Fibroblast of villous mesenchyme (primary cell): ENCODE measurements around the gene BDH2. TPM values are rescaled to one million over a fixed set of nuclear protein-coding genes. Genes with fewer than 3 reads are reported as not detected.
A peak's percentile ranks its signal among the peaks of the same experiment; 100 is the strongest.

Experiments used
- DNase-seq: peaks from one replicate; pipeline ENCODE4 v3.0.0-alpha.2; 2010; ENCODE audit warnings: low read depth
- H3K4me3 ChIP-seq: 2 replicates; pipeline ENCODE4 v1.5.1; 2011; ENCODE audit warnings: low read depth, mild to moderate bottlenecking, low read length
- CTCF ChIP-seq: IDR thresholded peaks from 2 replicates; pipeline ENCODE4 v1.5.1; 2012; ENCODE audit warnings: low read depth, mild to moderate bottlenecking, low read length; ENCODE audit not compliant: insufficient read depth
- total RNA-seq: library from RNA; depleted of rRNA; stranded (reverse); fragments of >200 nt; gene quantifications from 2 replicates; pipeline ENCODE4 v1.2.3, GENCODE V29; 2012

Gene BDH2
- total RNA-seq: 31.2 and 54.8 TPM in 2 replicates

GRCh38 chr4:103099691-103100392, at the start of gene BDH2:
Gene BDH2, minus strand, starts transcription at chr4:103099834. Its CDS starts 3,580 bp downstream, at chr4:103096254.
- peak; percentile 97 for DNase-seq
- peak; percentile 71 for TF ChIP-seq CTCF
- peak within 1 kb of the TSS; percentile 69 for H3K4me3 ChIP-seq

- DNase-seq: no peak
- TF ChIP-seq CTCF: no peak
Measured at GRCh38 chr4:103144926-103145325, 45.3 kb upstream of the BDH2 start.

GRCh38 chr4:103137446-103137827, 37.8 kb upstream of the BDH2 start:
- DNase-seq: no peak
- TF ChIP-seq CTCF: no peak
- H3K4me3 ChIP-seq: no peak overlapping the region

More at GRCh38 chr4:103144926-103145325, 45.3 kb upstream of the BDH2 start:
- H3K4me3 ChIP-seq: no peak overlapping the region

- no peak overlapping the region for H3K4me3 ChIP-seq
- no peak for DNase-seq
- TF ChIP-seq CTCF: no peak
Measured at GRCh38 chr4:103136671-103137445, 37.2 kb upstream of the BDH2 start.

GRCh38 chr4:103129174-103129573, 29.5 kb upstream of the BDH2 start:
- DNase-seq: no peak
- no peak overlapping the region for H3K4me3 ChIP-seq
- no peak for TF ChIP-seq CTCF

- no peak for DNase-seq
- no peak for TF ChIP-seq CTCF
Measured at GRCh38 chr4:103126126-103126525, 26.5 kb upstream of the BDH2 start.

GRCh38 chr4:103123114-103123513, 23.5 kb upstream of the BDH2 start:
- TF ChIP-seq CTCF: no peak
- no peak overlapping the region for H3K4me3 ChIP-seq
- DNase-seq: no peak

More at GRCh38 chr4:103126126-103126525, 26.5 kb upstream of the BDH2 start:
- no peak overlapping the region for H3K4me3 ChIP-seq
